HepG2 (cell line): ENCODE results near the gene SALL2. TPM values are rescaled to one million over a fixed set of nuclear protein-coding genes. Genes with fewer than 3 reads are reported as not detected.

Experiments
- ARID5B ChIP-seq: IDR thresholded peaks from 2 replicates; pipeline ENCODE4 v1.4.0; 2020; ENCODE audit warnings: mild to moderate bottlenecking, missing genetic modification reagents
- CCDC6 ChIP-seq: sonication (generic); formaldehyde crosslinking; IDR thresholded peaks from 2 replicates; pipeline ENCODE4 v1.8.1; 2022; ENCODE audit warnings: mild to moderate bottlenecking, missing genetic modification reagents, moderate library complexity
- GZF1 ChIP-seq: sonication (generic); formaldehyde crosslinking; IDR thresholded peaks from 2 replicates; pipeline ENCODE4 v1.5.1; 2020; ENCODE audit warnings: mild to moderate bottlenecking, missing genetic modification reagents
- NR3C1 ChIP-seq: sonication (generic); formaldehyde crosslinking; IDR thresholded peaks from 2 replicates; pipeline ENCODE4 v1.4.0; 2020; ENCODE audit warnings: missing genetic modification reagents
- PCBP2 ChIP-seq: fragments of 200-400 bp; formaldehyde crosslinking; optimal IDR thresholded peaks from 2 replicates; pipeline ENCODE3; 2018; ENCODE audit warnings: low read length, low read depth; ENCODE audit not compliant: poor library complexity, severe bottlenecking
- RNF219 ChIP-seq: sonication (generic); formaldehyde crosslinking; IDR thresholded peaks from 2 replicates; pipeline ENCODE4 v1.5.0; 2020; ENCODE audit warnings: mild to moderate bottlenecking, missing genetic modification reagents
- SAFB2 ChIP-seq: sonication (generic); formaldehyde crosslinking; IDR thresholded peaks from 2 replicates; pipeline ENCODE4 v1.5.1; 2020; ENCODE audit warnings: missing genetic modification reagents, low read depth, mild to moderate bottlenecking, borderline replicate concordance
- SMC3 ChIP-seq: IDR thresholded peaks from 2 replicates; pipeline ENCODE4 v1.6.1; 2011; ENCODE audit warnings: low read length, improper control_type of control experiment
- SRF ChIP-seq: IDR thresholded peaks from 2 replicates; pipeline ENCODE4 v1.6.1; 2011; ENCODE audit warnings: mild to moderate bottlenecking, low read depth, low read length, moderate library complexity
- SRY ChIP-seq: sonication (generic); formaldehyde crosslinking; IDR thresholded peaks from 2 replicates; pipeline ENCODE4 v1.8.0; 2022; ENCODE audit warnings: mild to moderate bottlenecking, missing genetic modification reagents
- ZBTB14 ChIP-seq: sonication (generic); formaldehyde crosslinking; IDR thresholded peaks from 2 replicates; pipeline ENCODE4 v1.4.0; 2020; ENCODE audit warnings: missing genetic modification reagents
- ZNF12 ChIP-seq: sonication (generic); formaldehyde crosslinking; IDR thresholded peaks from 2 replicates; pipeline ENCODE4 v1.5.0; 2020; ENCODE audit warnings: missing genetic modification reagents
- ZNF264 ChIP-seq: sonication (generic); formaldehyde crosslinking; IDR thresholded peaks from 2 replicates; pipeline ENCODE4 v1.4.0; 2020; ENCODE audit warnings: missing genetic modification reagents
- ZNF282 ChIP-seq: fragments of 450-650 bp; IDR thresholded peaks from 2 replicates; pipeline ENCODE4 v1.6.1; 2018; ENCODE audit not compliant: partially characterized antibody
- ZNF605 ChIP-seq: sonication (generic); formaldehyde crosslinking; IDR thresholded peaks from 2 replicates; pipeline ENCODE4 v1.8.0; 2022; ENCODE audit warnings: mild to moderate bottlenecking, missing genetic modification reagents
- ZNF619 ChIP-seq: sonication (generic); formaldehyde crosslinking; IDR thresholded peaks from 2 replicates; pipeline ENCODE4 v1.4.0; 2020; ENCODE audit warnings: mild to moderate bottlenecking, missing genetic modification reagents
- ZNF776 ChIP-seq: sonication (generic); formaldehyde crosslinking; IDR thresholded peaks from 2 replicates; pipeline ENCODE4 v1.4.0; 2020; ENCODE audit warnings: mild to moderate bottlenecking, missing genetic modification reagents
- polyA plus RNA-seq, 8 experiments: library from polyadenylated mRNA; depleted of rRNA in 3 of 8; stranded (reverse) in 7 of 8; unstranded in 1 of 8; fragments of >200 nt; fragmentation: Illumina TruSeq in 4 of 8; extraction: Trizol in 4 of 8; gene quantifications; 2 replicates each; pipeline versions ENCODE4 v1.2.1 to v1.2.3, GENCODE V29; 2011 to 2016; ENCODE audit warnings: low read depth in 4 of 8, missing spikeins in 1 of 8, mixed read lengths in 1 of 8; ENCODE audit not compliant: insufficient read depth in 1 of 8
- total RNA-seq, 5 experiments: library from RNA; depleted of rRNA; stranded (reverse); fragments of >200 nt; fragmentation: Illumina TruSeq; extraction: Trizol; gene quantifications; 2 replicates each; pipeline ENCODE4 v1.2.3, GENCODE V29; 2016; ENCODE audit warnings: low read depth in 1 of 5
- TF ChIP-seq, protein P1 (sequence below): sonication (generic); formaldehyde crosslinking; IDR thresholded peaks from 2 replicates; pipeline ENCODE4 v1.5.1; 2020; ENCODE audit warnings: missing genetic modification reagents, mild to moderate bottlenecking, borderline replicate concordance
- TF ChIP-seq, protein P2 (sequence below): IDR thresholded peaks from 2 replicates; pipeline ENCODE4 v1.6.1; 2016; ENCODE audit warnings: missing compliant biosample characterization, missing genetic modification reagents, borderline replicate concordance

SALL2 gene
- total and polyA plus RNA-seq, 2 of the 13 experiments (the other 11 are each of a cell fraction or from before 2014, with no cell fraction given) = 4.9 to 5.8 TPM

DNA sequence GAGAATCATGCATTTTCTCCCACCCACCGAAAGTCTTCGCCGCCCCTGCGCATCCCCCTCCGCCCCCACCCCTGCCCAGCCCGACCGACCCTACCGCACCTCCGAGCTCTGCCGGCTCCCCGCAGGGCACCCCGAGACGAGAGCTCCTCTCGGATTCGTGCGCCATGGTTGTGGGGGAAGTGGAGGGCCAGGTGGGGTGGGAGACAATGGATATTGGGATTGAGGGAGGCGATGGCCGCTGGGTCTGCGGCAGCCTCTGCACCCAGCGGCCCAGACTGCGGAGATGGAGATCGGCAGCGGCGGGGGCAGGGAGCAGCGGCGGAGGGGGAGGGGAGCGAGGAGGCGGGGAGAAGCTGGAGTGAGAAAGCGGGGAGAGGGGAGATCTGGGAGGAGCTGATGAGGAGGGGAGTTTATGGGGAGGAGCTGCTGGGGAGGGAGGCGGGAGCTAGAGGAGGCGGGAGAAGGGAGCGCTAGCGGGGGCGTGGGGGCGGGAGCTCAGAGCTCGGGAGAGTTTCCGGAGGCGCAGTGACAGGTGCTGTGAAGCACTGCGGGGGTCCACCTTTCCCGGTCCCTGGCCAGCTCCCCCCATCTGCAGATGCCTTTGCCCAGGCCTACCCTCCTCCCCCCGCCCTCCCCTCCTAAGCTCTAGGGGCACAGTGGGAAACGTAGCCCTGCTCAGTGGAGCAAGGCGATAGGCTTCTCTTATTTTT is at the start of gene SALL2 (continued):
- TF ChIP-seq ARID5B (CRISPR knock-in tag) (no peak; the same call in 1 of the 2 replicates), ZNF619 (CRISPR knock-in tag) (peak; percentile 81; the same call in 1 of the 2 replicates), ZNF776 (CRISPR knock-in tag) (no peak), NR3C1 (no peak), GZF1 (no peak), ZNF12 (CRISPR knock-in tag) (no peak), SRY (CRISPR knock-in tag) (no peak), ZNF605 (CRISPR knock-in tag) (0 out of 2 replicates have a peak, but pooled peaks have one; percentile 51), ZNF264 (CRISPR knock-in tag) (no peak), ZNF282 (no peak), SMC3 (no peak), CCDC6 (CRISPR knock-in tag) (no peak), SRF (no peak), SAFB2 (no peak), ZBTB14 (CRISPR knock-in tag) (no peak), RNF219 (CRISPR knock-in tag) (no peak), PCBP2 (no peak)
- TF ChIP-seq, protein P1, sequence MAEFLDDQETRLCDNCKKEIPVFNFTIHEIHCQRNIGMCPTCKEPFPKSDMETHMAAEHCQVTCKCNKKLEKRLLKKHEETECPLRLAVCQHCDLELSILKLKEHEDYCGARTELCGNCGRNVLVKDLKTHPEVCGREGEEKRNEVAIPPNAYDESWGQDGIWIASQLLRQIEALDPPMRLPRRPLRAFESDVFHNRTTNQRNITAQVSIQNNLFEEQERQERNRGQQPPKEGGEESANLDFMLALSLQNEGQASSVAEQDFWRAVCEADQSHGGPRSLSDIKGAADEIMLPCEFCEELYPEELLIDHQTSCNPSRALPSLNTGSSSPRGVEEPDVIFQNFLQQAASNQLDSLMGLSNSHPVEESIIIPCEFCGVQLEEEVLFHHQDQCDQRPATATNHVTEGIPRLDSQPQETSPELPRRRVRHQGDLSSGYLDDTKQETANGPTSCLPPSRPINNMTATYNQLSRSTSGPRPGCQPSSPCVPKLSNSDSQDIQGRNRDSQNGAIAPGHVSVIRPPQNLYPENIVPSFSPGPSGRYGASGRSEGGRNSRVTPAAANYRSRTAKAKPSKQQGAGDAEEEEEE (CRISPR knock-in tag) = no peak
- TF ChIP-seq, protein P2, sequence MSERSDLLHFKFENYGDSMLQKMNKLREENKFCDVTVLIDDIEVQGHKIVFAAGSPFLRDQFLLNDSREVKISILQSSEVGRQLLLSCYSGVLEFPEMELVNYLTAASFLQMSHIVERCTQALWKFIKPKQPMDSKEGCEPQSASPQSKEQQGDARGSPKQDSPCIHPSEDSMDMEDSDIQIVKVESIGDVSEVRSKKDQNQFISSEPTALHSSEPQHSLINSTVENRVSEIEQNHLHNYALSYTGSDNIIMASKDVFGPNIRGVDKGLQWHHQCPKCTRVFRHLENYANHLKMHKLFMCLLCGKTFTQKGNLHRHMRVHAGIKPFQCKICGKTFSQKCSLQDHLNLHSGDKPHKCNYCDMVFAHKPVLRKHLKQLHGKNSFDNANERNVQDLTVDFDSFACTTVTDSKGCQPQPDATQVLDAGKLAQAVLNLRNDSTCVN = no peak; the same call in 1 of the 2 replicates
